ENCODE data around the gene FAM47E. TPM values are rescaled to one million over a fixed set of nuclear protein-coding genes. Genes with fewer than 3 reads are reported as not detected.

Gene FAM47E, protein sequence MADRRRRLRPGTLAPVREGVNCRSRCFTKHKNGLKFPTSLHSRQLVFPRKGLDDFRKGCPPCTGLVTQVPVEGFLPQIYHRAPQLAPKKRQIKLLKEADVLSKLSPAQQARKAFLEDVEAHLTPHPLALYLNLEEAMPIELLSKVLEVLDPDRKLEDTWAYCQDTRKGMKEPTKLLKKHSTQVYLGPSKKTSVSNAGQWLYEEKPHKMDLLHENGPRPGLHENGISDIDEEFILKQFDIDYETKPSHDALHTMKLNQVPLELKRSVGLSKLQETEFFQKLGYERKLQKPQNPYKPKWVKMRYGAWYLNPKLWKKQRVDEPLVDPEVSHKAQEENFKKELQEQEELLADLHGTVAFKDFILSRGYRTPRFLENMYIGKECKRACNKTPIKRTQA
- total RNA-seq = under 1 TPM in 4 of 5 experiments, not detected in 1; 0.24 to 0.79 (median 0.43) TPM
- polyA plus RNA-seq = under 1 TPM in 1 of 2 donors, not detected in 1; 0.45 TPM
- total RNA-seq = 0.40 reads per million

DNA sequence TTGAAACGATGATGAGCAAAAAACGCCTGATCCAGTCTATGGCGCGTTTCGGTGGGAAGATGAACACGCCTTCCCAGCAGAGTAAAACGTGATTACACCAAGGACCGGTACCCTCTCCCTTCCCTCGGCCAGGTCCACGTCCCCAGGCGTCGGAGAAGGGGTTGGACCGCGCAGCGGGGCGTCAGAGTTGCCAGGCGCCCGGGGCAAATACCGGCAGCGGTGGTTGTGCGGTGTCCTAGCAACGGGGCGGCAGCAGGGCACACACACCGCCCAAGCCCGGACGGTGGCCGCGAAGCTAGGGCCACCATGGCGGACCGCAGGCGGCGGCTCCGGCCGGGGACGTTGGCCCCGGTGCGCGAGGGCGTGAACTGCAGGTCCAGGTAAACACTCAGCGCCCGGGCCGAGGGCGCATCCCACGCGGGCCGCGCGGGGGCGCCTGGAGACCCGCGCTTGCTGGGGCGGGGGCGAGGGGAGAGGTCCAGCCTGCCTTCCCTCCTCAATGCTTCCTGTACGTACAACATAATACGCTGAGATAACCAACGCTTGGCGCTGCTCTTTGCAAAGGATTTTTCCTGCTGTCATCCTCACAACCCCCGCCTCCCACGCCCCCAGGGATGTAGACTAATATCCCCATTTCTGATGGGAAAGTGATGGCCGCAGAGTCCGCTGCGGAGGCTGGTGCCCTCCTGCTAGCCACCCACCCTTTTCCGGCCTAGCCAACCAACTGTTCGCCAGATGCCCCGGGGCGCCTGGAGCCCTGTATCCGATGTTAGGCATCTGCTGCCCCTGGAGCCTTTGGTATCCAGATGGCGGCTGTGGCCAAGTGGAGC lies at the start of gene FAM47E:
TSS of gene FAM47E (plus strand) at position 281 of the 830 bp plus-strand sequence. CDS start at position 307, 26 bp downstream.
- peaks cover 69 to 83% (median 75%) of the 10 kb centered on the region in 5 donors for H3K27me3 Mint-ChIP-seq
- ChIA-PET CTCF (interaction anchor here (0.6 to 1.4 kb wide), 3 partner anchors 126 to 254 kb away, joined by 3 to 6 read pairs (median 3); no protein-coding TSS in a partner anchor), POLR2A (no interaction called here)
- H3K36me3 Mint-ChIP-seq = no peaks in the 10 kb centered on the region
- peak within 1 kb of the TSS in 1 of 9 donors; percentile 32 for H3K27ac Mint-ChIP-seq
- no peaks in the 10 kb centered on the region for H3K4me1 ChIP-seq (ENCODE audit: control insufficient read depth in 2 of 2, insufficient read depth in 2 of 2, low read length in 2 of 2)
- no peaks in the 10 kb centered on the region for H3K9me3 ChIP-seq (ENCODE audit: control insufficient read depth in 2 of 3, low read length in 3 of 3)
- ATAC-seq = peak; percentile 86
- peaks cover 0 to 4% (median 0%) of the 10 kb centered on the region in 11 donors for H3K9me3 Mint-ChIP-seq
- H3K4me3 Mint-ChIP-seq = peak within 1 kb of the TSS; percentile 73 to 89 (median 82)
- peaks cover 9 to 11% of the 10 kb centered on the region in 2 donors for H3K27me3 ChIP-seq (ENCODE audit: control insufficient read depth in 2 of 2, insufficient read depth in 2 of 2, low read length in 2 of 2)
- H3K4me3 ChIP-seq (ENCODE audit: low read length) = peak within 1 kb of the TSS; percentile 51
- H3K4me1 Mint-ChIP-seq = peaks cover 4 to 10% (median 7%) of the 10 kb centered on the region in 7 donors
- H3K36me3 ChIP-seq (ENCODE audit: control insufficient read depth in 2 of 3, insufficient read depth in 3 of 3, low read length in 3 of 3) = no peaks in the 10 kb centered on the region
- intact Hi-C loops (cut with micrococcal nuclease) = loop anchor here (1.0 to 10.0 kb wide), 4 partner anchors 38 to 127 kb away; partner anchors contain the start of gene SCARB2 (in 1 of the 2)
- no peak within 1 kb of the TSS for H3K27ac ChIP-seq (ENCODE audit: low read depth, low read length)
- DNase-seq = peak; percentile 7 to 34 (median 26)

DNA sequence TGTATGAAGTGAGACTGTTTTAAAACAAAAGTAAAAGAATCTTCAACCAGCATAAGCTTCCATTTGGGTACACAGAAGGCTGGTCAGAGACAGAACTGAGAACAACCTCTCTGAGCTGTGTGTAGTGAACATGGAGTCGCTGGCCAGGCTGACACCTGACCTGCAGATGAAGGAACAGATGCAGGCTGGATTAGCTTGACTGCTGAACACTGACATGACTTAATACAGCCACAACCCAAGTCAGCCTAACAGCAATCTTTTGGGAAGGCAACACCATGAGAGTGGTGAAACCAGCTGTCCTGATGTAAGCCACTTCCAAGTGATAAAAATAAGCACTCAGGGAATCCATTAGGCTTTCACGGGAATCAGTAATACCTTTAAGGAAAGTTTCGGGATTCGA lies 48.0 kb upstream of the FAM47E start:
- H3K9me3 ChIP-seq (ENCODE audit: control insufficient read depth in 2 of 3, low read length in 3 of 3) = no peaks in the 10 kb centered on the region
- Mint-ChIP-seq H3K36me3 (peaks cover 0 to 8% (median 0%) of the 10 kb centered on the region in 5 donors), H3K9me3 (no peaks in the 10 kb centered on the region), H3K27me3 (no peaks in the 10 kb centered on the region), H3K27ac (no peak overlapping the region), H3K4me1 (peaks cover 21 to 86% (median 65%) of the 10 kb centered on the region in 7 donors), H3K4me3 (no peak overlapping the region)
- peaks cover 0 to 14% of the 10 kb centered on the region in 2 donors for H3K4me1 ChIP-seq (ENCODE audit: control insufficient read depth in 2 of 2, insufficient read depth in 2 of 2, low read length in 2 of 2)
- DNase-seq (no peak), ATAC-seq (no peak)
- intact Hi-C loops (cut with micrococcal nuclease) = no loop called here
- no peak overlapping the region for H3K4me3 ChIP-seq (ENCODE audit: low read length)
- no peaks in the 10 kb centered on the region for H3K27me3 ChIP-seq (ENCODE audit: control insufficient read depth in 2 of 2, insufficient read depth in 2 of 2, low read length in 2 of 2)
- H3K27ac ChIP-seq (ENCODE audit: low read depth, low read length) = no peak overlapping the region
- ChIA-PET CTCF (interaction anchor here (2.0 kb wide), 1 partner anchor 23 kb away, joined by 6 read pairs; no protein-coding TSS in a partner anchor), POLR2A (no interaction called here)
- H3K36me3 ChIP-seq (ENCODE audit: control insufficient read depth in 2 of 3, insufficient read depth in 3 of 3, low read length in 3 of 3) = no peaks in the 10 kb centered on the region

DNA sequence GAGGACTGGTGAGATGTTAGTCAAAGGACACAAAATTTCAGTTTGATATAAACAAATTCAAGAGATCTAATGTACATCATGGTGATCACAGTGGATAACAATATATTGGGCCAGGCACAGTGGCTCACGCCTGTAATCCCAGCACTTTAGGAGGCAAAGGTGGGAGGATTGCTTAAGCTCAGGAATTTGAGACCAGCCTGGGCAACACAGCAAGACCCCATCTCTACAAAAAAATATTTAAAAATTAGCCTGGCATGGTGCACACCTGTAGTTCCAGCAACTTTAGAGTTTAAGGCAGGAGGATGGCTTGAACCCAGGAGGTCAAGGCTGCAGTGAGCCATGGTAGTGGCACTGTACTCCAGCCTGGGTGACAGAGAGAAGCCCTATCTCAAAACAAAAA lies 46.6 kb upstream of the FAM47E start:
- Mint-ChIP-seq H3K27me3 (no peaks in the 10 kb centered on the region), H3K4me3 (no peak overlapping the region), H3K9me3 (no peaks in the 10 kb centered on the region), H3K4me1 (peaks cover 12 to 83% (median 61%) of the 10 kb centered on the region in 7 donors), H3K36me3 (peaks cover 0 to 8% (median 0%) of the 10 kb centered on the region in 5 donors), H3K27ac (no peak overlapping the region)
- no peaks in the 10 kb centered on the region for H3K9me3 ChIP-seq (ENCODE audit: control insufficient read depth in 2 of 3, low read length in 3 of 3)
- no peak for ATAC-seq
- intact Hi-C loops (cut with micrococcal nuclease) = no loop called here
- POLR2A ChIA-PET = no interaction called here
- no peak overlapping the region for H3K4me3 ChIP-seq (ENCODE audit: low read length)
- H3K36me3 ChIP-seq (ENCODE audit: control insufficient read depth in 2 of 3, insufficient read depth in 3 of 3, low read length in 3 of 3) = no peaks in the 10 kb centered on the region
- CTCF ChIA-PET = interaction anchor here (2.0 kb wide), 1 partner anchor 25 kb away, joined by 6 read pairs; no protein-coding TSS in a partner anchor
- H3K27me3 ChIP-seq (ENCODE audit: control insufficient read depth in 2 of 2, insufficient read depth in 2 of 2, low read length in 2 of 2) = no peaks in the 10 kb centered on the region
- H3K4me1 ChIP-seq (ENCODE audit: control insufficient read depth in 2 of 2, insufficient read depth in 2 of 2, low read length in 2 of 2) = peaks cover 0 to 12% of the 10 kb centered on the region in 2 donors
- DNase-seq = no peak
- no peak overlapping the region for H3K27ac ChIP-seq (ENCODE audit: low read depth, low read length)

DNA sequence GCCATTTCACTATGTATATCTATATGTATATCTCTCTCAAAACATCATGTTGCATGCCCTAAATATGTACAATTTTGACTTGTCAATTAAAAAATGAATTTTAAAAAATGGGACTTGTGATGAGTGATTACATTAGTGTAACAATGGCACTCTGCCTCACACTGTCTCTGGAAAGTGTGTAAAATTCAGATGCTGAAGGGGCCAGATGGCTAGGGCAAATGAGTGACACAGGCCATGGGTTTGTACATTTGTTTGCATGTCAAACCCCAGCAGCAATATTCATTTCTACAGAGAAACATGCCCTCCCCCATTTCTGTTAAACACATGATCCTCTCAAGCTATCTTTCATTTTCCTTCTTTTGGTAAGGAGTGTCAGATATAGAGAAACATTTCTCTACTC lies 46.0 kb upstream of the FAM47E start:
- intact Hi-C loops (cut with micrococcal nuclease) = no loop called here
- Histone ChIP-seq H3K9me3 (ENCODE audit: control insufficient read depth in 2 of 3, low read length in 3 of 3) (no peaks in the 10 kb centered on the region), H3K27ac (ENCODE audit: low read depth, low read length) (no peak overlapping the region), H3K4me1 (ENCODE audit: control insufficient read depth in 2 of 2, insufficient read depth in 2 of 2, low read length in 2 of 2) (peaks cover 0 to 9% of the 10 kb centered on the region in 2 donors), H3K4me3 (ENCODE audit: low read length) (no peak overlapping the region), H3K36me3 (ENCODE audit: control insufficient read depth in 2 of 3, insufficient read depth in 3 of 3, low read length in 3 of 3) (no peaks in the 10 kb centered on the region), H3K27me3 (ENCODE audit: control insufficient read depth in 2 of 2, insufficient read depth in 2 of 2, low read length in 2 of 2) (no peaks in the 10 kb centered on the region)
- H3K36me3 Mint-ChIP-seq = peaks cover 0 to 8% (median 0%) of the 10 kb centered on the region in 5 donors
- no peak overlapping the region for H3K4me3 Mint-ChIP-seq
- ATAC-seq (no peak), DNase-seq (no peak)
- ChIA-PET POLR2A (no interaction called here), CTCF (interaction anchor here (2.0 kb wide), 1 partner anchor 25 kb away, joined by 6 read pairs; no protein-coding TSS in a partner anchor)
- no peaks in the 10 kb centered on the region for H3K9me3 Mint-ChIP-seq
- H3K27me3 Mint-ChIP-seq = no peaks in the 10 kb centered on the region
- peaks cover 11 to 83% (median 61%) of the 10 kb centered on the region in 7 donors for H3K4me1 Mint-ChIP-seq
- H3K27ac Mint-ChIP-seq = peak overlapping the region in 1 of 9 donors; percentile 10

DNA sequence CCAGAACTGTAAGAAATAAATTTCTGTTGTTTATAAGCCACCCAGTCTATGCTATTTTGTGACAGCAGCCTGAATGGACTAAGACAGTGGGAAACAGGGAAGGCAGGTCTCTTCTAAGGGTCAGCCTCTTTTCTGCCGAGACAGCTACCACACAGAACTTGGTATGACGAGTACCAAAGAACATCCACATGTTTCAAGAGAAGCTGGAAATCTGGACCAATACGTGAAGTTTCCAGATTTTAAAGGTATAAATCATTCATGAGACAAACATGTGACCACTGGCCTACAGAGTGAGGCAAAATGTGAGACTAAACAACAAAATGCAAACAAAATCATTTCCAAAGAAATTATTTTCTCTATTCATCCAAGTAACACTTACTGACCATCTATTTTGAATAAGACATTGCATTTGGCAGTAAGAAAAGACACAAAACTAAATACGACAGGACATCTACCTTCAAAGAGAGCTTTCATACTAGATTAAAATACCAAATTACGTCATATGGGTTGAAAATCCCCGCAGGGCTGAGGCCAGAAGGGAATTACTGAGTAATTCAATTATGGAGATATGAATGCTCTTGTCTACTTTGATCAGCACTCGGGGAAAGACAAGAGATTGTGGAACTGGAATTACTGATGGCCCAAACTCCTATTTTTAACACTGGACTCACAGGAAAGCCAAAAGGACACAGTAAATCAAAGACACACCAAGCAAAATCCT lies 45.1 kb upstream of the FAM47E start:
- peaks cover 0 to 8% (median 0%) of the 10 kb centered on the region in 5 donors for H3K36me3 Mint-ChIP-seq
- peaks cover 13 to 83% (median 61%) of the 10 kb centered on the region in 7 donors for H3K4me1 Mint-ChIP-seq
- H3K4me3 ChIP-seq (ENCODE audit: low read length) = no peak overlapping the region
- peaks cover 0 to 14% of the 10 kb centered on the region in 2 donors for H3K4me1 ChIP-seq (ENCODE audit: control insufficient read depth in 2 of 2, insufficient read depth in 2 of 2, low read length in 2 of 2)
- intact Hi-C loops (cut with micrococcal nuclease) = no loop called here
- CTCF ChIA-PET = no interaction called here
- H3K27me3 Mint-ChIP-seq = no peaks in the 10 kb centered on the region
- no peaks in the 10 kb centered on the region for H3K27me3 ChIP-seq (ENCODE audit: control insufficient read depth in 2 of 2, insufficient read depth in 2 of 2, low read length in 2 of 2)
- no peak overlapping the region for H3K4me3 Mint-ChIP-seq
- H3K9me3 Mint-ChIP-seq = no peaks in the 10 kb centered on the region
- no peak overlapping the region for H3K27ac ChIP-seq (ENCODE audit: low read depth, low read length)
- peak overlapping the region in 1 of 9 donors; percentile 10 for H3K27ac Mint-ChIP-seq
- no peak for ATAC-seq
- no peaks in the 10 kb centered on the region for H3K36me3 ChIP-seq (ENCODE audit: control insufficient read depth in 2 of 3, insufficient read depth in 3 of 3, low read length in 3 of 3)
- POLR2A ChIA-PET = interaction anchor here (0.9 kb wide), 1 partner anchor 8 kb away, joined by 5 read pairs; no protein-coding TSS in a partner anchor
- H3K9me3 ChIP-seq (ENCODE audit: control insufficient read depth in 2 of 3, low read length in 3 of 3) = no peaks in the 10 kb centered on the region
- no peak for DNase-seq

DNA sequence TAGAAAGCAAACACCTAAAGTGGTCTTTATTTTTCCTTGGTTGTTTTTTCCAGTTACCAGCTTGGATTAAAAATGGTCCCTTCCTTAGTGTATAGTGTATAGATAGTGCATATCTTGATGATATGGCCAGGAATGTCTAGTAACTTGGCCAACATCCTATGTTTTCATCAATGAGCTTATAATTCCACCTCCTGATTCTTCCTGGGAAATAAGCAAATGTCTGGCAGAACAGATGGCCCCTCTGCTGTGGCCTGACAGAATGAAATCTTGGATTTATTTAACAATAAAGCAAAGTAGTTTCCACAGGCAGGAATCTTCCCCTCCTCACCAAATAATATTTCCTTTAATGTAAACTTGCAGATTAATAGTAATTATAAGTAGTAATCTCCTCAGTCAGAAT lies 44.0 kb upstream of the FAM47E start:
- Histone ChIP-seq H3K4me3 (ENCODE audit: low read length) (no peak overlapping the region), H3K9me3 (ENCODE audit: control insufficient read depth in 2 of 3, low read length in 3 of 3) (no peaks in the 10 kb centered on the region), H3K4me1 (ENCODE audit: control insufficient read depth in 2 of 2, insufficient read depth in 2 of 2, low read length in 2 of 2) (peaks cover 4 to 26% of the 10 kb centered on the region in 2 donors), H3K27me3 (ENCODE audit: control insufficient read depth in 2 of 2, insufficient read depth in 2 of 2, low read length in 2 of 2) (no peaks in the 10 kb centered on the region), H3K36me3 (ENCODE audit: control insufficient read depth in 2 of 3, insufficient read depth in 3 of 3, low read length in 3 of 3) (no peaks in the 10 kb centered on the region), H3K27ac (ENCODE audit: low read depth, low read length) (no peak overlapping the region)
- ChIA-PET CTCF (interaction anchor here (0.6 kb wide), 1 partner anchor 888 kb away, joined by 3 read pairs; no protein-coding TSS in a partner anchor), POLR2A (interaction anchor here (0.7 to 0.9 kb wide), 2 partner anchors 9 to 24 kb away, joined by 4 to 5 read pairs; no protein-coding TSS in a partner anchor)
- Mint-ChIP-seq H3K27ac (peak overlapping the region in 1 of 9 donors; percentile 36), H3K9me3 (no peaks in the 10 kb centered on the region), H3K27me3 (no peaks in the 10 kb centered on the region), H3K36me3 (peaks cover 0 to 8% (median 0%) of the 10 kb centered on the region in 5 donors), H3K4me3 (no peak overlapping the region), H3K4me1 (peaks cover 22 to 87% (median 65%) of the 10 kb centered on the region in 7 donors)
- ATAC-seq = no peak
- intact Hi-C loops (cut with micrococcal nuclease) = no loop called here
- DNase-seq = no peak

Data from naive thymus-derived CD4-positive, alpha-beta T cell (primary cell).